Measurements from ENCODE around the gene TNC.

- TF ChIP-seq CTCF (IDR thresholded peaks at IDR 0.05): no peak
- no peak for TF ChIP-seq POLR2AphosphoS5 (IDR thresholded peaks at IDR 0.05)
Measured at GRCh38 chr9:115034801-115035200, 83.2 kb downstream of the TNC start.

All from suprapubic skin (tissue), 3 donors.